ENCODE measurements around the gene CROCC2.

The CROCC2 gene

DNA sequence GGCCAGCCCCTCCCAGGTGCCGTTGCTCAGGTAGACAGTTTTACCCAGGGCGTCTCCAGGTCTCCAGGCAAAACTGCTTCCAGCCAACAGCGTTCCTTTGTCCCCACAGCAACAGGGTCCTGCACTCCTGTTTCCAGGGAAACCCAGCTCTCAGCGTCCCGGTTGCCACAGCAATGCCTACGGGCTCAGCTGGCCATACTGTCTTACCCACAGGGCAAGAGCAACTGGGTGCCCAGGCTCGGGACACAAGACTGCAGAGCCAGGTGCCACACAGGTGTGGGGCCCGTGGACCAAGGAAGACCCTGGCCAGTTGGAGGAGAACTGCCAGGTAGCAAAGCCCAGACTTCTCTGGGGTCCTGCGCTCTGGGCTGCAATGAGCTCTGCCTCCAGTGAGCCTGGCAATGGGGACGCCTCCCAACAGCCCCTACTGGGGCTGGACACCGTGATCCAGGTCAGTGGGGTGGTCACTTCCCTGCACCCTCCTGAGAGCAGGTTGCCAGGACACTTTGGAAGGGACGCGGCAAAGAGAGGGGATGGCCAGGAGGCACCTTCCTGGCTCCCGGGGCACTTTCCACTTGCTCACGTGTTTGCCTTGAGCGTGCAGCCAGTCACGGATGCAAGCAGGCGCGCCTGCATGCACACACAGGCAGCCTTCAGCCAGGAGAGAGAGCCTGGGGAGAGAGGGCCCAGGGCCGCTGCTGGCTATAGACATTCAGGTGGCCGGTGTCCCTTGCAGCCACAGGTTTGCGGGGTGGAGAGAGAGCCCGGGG is at the start of gene CROCC2:
TSS of gene CROCC2 (plus strand) at position 196 of the 770 bp plus-strand sequence. CDS start at position 374, 178 bp downstream.
- Histone ChIP-seq H3K27me3 (ENCODE audit: control insufficient read depth, insufficient read depth, low read length) (no peaks in the 10 kb centered on the region), H3K9me3 (ENCODE audit: control insufficient read depth, insufficient read depth, low read length) (no peaks in the 10 kb centered on the region), H3K4me3 (ENCODE audit: low read length) (no peak within 1 kb of the TSS), H3K27ac (ENCODE audit: low read length) (no peak within 1 kb of the TSS), H3K36me3 (ENCODE audit: control insufficient read depth, insufficient read depth, low read length) (no peaks in the 10 kb centered on the region), H3K4me1 (ENCODE audit: control insufficient read depth, insufficient read depth, low read length) (no peaks in the 10 kb centered on the region)
- WGBS (ENCODE audit: insufficient coverage, insufficient read length), result no CpG with 5 or more reads among the region's 23 CpGs
- DNase-seq (ENCODE audit: low read depth, low spot score), result no peak

DNA sequence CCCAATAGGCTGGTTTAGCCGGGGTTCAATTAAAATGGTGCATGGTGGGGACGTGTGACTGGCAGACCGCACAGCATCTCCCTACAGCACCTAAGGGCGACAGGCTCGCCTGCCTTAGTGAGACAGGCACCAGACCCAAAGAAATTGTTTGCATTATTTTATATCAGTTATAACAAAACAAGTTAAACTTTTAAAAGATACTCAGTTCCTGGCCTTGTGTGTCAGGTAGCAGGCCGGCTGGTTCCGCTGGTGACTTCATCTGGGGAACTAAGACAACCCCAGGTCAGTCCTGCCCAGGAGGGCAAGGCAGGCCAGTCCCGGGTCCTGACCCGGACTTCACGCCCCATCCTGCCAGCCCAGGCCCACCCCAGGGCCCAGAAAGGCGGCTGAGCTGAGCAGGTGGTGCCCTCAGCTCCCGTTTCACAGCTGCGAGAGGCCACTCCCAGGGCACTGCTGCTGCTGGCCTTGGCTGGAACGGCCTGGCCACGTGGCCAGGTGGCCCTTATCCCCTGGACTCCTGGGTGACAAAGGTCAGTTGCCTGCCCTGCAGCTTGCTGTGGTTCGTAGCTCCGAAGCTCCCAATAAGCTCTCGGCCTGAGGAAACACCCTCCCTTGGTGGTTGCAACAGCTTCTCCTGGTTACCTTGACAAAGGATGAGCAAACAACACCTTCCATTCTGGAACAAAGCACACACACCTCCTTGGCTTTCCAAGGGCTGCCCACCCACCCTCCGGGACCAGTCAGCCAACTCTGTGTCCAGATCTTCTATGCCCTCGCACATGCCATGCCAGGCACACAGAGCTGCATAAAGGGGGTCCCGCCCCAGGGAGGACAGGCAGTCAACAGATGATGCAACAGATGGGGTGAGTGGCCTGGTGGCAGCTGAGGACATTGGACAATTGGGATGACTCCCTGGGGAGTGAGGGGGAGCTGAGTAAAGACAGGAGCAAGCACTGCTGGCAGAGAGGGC is 48.8 kb upstream of the CROCC2 start:
- Histone ChIP-seq H3K4me1 (ENCODE audit: control insufficient read depth, insufficient read depth, low read length) (no peaks in the 10 kb centered on the region), H3K27ac (ENCODE audit: low read length) (no peak overlapping the region), H3K27me3 (ENCODE audit: control insufficient read depth, insufficient read depth, low read length) (no peaks in the 10 kb centered on the region), H3K9me3 (ENCODE audit: control insufficient read depth, insufficient read depth, low read length) (no peaks in the 10 kb centered on the region), H3K36me3 (ENCODE audit: control insufficient read depth, insufficient read depth, low read length) (no peaks in the 10 kb centered on the region), H3K4me3 (ENCODE audit: low read length) (no peak overlapping the region)
- no CpG with 5 or more reads among the region's 21 CpGs for WGBS (ENCODE audit: insufficient coverage, insufficient read length)
- DNase-seq (ENCODE audit: low read depth, low spot score), result no peak

DNA sequence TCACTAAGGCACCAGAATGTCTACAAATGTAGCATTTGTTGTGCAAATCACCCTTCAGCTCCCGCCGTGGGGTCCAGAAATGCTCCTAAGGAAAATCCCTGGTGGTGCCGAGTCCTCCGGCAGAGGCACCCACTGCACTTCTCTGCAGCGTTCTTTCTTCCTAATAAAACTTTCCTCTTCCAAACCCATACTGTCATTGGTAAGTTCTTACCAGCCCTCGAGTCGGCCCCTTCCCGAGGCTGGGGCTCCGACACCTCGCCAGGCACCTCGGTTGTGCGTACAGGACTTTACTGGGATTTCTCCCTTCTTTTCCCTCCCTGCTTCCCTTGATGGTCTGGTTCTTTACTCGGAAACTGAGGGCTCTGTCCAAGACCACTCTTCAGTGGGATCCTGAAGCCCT is 47.8 kb upstream of the CROCC2 start:
- H3K36me3 ChIP-seq (ENCODE audit: control insufficient read depth, insufficient read depth, low read length), result no peaks in the 10 kb centered on the region
- no peak overlapping the region for H3K27ac ChIP-seq (ENCODE audit: low read length)
- no peak for DNase-seq (ENCODE audit: low read depth, low spot score)
- H3K4me3 ChIP-seq (ENCODE audit: low read length), result no peak overlapping the region
- H3K27me3 ChIP-seq (ENCODE audit: control insufficient read depth, insufficient read depth, low read length), result no peaks in the 10 kb centered on the region
- no CpG with 5 or more reads among the region's 13 CpGs for WGBS (ENCODE audit: insufficient coverage, insufficient read length)
- H3K9me3 ChIP-seq (ENCODE audit: control insufficient read depth, insufficient read depth, low read length), result no peaks in the 10 kb centered on the region
- H3K4me1 ChIP-seq (ENCODE audit: control insufficient read depth, insufficient read depth, low read length), result no peaks in the 10 kb centered on the region

DNA sequence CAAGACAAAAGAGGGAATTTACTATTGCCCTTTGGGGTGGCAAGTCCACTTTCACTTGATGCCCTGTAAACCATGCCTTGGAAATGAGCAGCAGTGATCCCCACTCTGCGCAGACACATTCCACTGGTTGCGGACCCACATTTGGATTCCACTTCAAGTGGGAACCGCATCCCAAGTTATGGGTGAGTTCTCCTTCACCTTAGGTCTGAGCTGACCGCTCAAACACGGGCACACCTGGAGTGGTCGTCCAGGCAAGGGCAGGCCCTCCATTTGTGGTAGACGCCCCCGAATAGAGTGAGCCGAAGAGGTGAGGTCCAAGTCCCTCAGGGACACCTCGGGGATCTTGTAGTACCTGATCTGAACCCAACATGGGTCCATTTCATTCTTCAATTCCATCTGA is 47.3 kb upstream of the CROCC2 start:
- WGBS (ENCODE audit: insufficient coverage, insufficient read length), result no CpG with 5 or more reads among the region's 10 CpGs
- no peaks in the 10 kb centered on the region for H3K9me3 ChIP-seq (ENCODE audit: control insufficient read depth, insufficient read depth, low read length)
- no peaks in the 10 kb centered on the region for H3K4me1 ChIP-seq (ENCODE audit: control insufficient read depth, insufficient read depth, low read length)
- no peak overlapping the region for H3K4me3 ChIP-seq (ENCODE audit: low read length)
- DNase-seq (ENCODE audit: low read depth, low spot score), result no peak
- H3K27me3 ChIP-seq (ENCODE audit: control insufficient read depth, insufficient read depth, low read length), result no peaks in the 10 kb centered on the region
- no peak overlapping the region for H3K27ac ChIP-seq (ENCODE audit: low read length)
- no peaks in the 10 kb centered on the region for H3K36me3 ChIP-seq (ENCODE audit: control insufficient read depth, insufficient read depth, low read length)

DNA sequence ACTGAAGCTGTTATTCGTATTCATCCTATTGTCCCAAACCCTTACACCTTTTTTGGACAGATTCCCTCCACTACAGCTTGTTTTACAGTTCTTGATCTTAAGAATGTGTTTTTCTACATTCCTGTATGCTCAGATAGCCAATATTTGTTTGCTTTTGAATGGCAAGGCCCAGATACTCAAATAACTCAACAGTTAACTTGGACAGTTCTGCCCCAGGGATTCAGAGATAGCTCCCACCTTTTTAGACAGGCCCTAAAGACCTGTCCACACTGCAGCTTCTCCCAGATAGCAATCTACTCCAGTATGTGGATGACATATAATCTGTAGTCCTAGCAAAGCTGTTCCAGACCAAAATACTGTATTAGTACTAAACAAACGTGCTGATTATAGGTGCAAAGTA is 44.6 kb upstream of the CROCC2 start:
- DNase-seq (ENCODE audit: low read depth, low spot score), result no peak
- WGBS (ENCODE audit: insufficient coverage, insufficient read length), result no CpG with 5 or more reads among the region's 2 CpGs
- Histone ChIP-seq H3K4me1 (ENCODE audit: control insufficient read depth, insufficient read depth, low read length) (no peaks in the 10 kb centered on the region), H3K9me3 (ENCODE audit: control insufficient read depth, insufficient read depth, low read length) (no peaks in the 10 kb centered on the region), H3K27ac (ENCODE audit: low read length) (no peak overlapping the region), H3K4me3 (ENCODE audit: low read length) (no peak overlapping the region), H3K27me3 (ENCODE audit: control insufficient read depth, insufficient read depth, low read length) (no peaks in the 10 kb centered on the region), H3K36me3 (ENCODE audit: control insufficient read depth, insufficient read depth, low read length) (no peaks in the 10 kb centered on the region)

DNA sequence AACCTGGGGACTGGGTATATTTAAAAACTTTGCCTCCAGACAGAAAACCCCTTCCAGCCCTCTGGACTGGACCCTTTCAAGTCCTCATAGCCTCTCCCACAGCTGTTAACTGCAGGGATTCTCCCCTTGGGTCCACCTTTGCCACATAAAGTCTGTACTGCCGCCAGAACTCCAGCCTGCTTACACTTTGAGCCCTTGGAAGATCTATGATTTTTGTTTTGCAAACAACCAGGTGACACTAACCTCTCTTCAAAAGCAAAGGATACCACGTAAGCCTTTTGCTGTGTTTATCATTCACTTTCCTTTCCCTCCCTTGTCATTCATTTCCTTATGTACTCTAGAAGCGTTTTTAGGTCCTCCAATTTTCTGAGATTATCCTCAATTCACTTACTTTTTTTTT is 41.7 kb upstream of the CROCC2 start:
- no peak for DNase-seq (ENCODE audit: low read depth, low spot score)
- Histone ChIP-seq H3K4me3 (ENCODE audit: low read length) (no peak overlapping the region), H3K27me3 (ENCODE audit: control insufficient read depth, insufficient read depth, low read length) (no peaks in the 10 kb centered on the region), H3K9me3 (ENCODE audit: control insufficient read depth, insufficient read depth, low read length) (no peaks in the 10 kb centered on the region), H3K27ac (ENCODE audit: low read length) (no peak overlapping the region), H3K4me1 (ENCODE audit: control insufficient read depth, insufficient read depth, low read length) (no peaks in the 10 kb centered on the region), H3K36me3 (ENCODE audit: control insufficient read depth, insufficient read depth, low read length) (no peaks in the 10 kb centered on the region)
- WGBS (ENCODE audit: insufficient coverage, insufficient read length), result no CpG with 5 or more reads among the region's 3 CpGs

DNA sequence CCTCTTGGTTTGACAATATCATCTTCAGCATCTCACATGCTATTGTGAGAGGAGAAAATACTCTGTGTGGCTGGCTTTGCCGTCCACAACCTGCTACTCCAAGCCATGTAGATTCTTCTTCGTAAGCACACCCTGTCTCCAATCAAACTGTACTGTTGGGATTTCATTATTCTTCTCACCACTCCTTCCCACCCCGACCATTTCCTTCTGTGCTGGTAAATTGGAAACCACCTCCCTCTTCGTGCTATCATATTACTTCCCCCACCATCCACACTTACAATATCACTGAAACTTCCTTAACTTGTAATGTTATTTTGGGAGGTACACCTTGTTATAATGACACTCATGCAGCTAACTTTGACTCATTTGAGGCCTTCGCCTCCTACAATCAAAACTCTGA is 40.7 kb upstream of the CROCC2 start:
- H3K4me1 ChIP-seq (ENCODE audit: control insufficient read depth, insufficient read depth, low read length), result no peaks in the 10 kb centered on the region; the same call in 1 of the 2 replicates
- no peaks in the 10 kb centered on the region for H3K36me3 ChIP-seq (ENCODE audit: control insufficient read depth, insufficient read depth, low read length)
- no CpG with 5 or more reads among the region's 5 CpGs for WGBS (ENCODE audit: insufficient coverage, insufficient read length)
- no peak overlapping the region for H3K27ac ChIP-seq (ENCODE audit: low read length)
- no peak for DNase-seq (ENCODE audit: low read depth, low spot score)
- no peaks in the 10 kb centered on the region for H3K27me3 ChIP-seq (ENCODE audit: control insufficient read depth, insufficient read depth, low read length)
- H3K4me3 ChIP-seq (ENCODE audit: low read length), result no peak overlapping the region
- no peaks in the 10 kb centered on the region for H3K9me3 ChIP-seq (ENCODE audit: control insufficient read depth, insufficient read depth, low read length)

DNA sequence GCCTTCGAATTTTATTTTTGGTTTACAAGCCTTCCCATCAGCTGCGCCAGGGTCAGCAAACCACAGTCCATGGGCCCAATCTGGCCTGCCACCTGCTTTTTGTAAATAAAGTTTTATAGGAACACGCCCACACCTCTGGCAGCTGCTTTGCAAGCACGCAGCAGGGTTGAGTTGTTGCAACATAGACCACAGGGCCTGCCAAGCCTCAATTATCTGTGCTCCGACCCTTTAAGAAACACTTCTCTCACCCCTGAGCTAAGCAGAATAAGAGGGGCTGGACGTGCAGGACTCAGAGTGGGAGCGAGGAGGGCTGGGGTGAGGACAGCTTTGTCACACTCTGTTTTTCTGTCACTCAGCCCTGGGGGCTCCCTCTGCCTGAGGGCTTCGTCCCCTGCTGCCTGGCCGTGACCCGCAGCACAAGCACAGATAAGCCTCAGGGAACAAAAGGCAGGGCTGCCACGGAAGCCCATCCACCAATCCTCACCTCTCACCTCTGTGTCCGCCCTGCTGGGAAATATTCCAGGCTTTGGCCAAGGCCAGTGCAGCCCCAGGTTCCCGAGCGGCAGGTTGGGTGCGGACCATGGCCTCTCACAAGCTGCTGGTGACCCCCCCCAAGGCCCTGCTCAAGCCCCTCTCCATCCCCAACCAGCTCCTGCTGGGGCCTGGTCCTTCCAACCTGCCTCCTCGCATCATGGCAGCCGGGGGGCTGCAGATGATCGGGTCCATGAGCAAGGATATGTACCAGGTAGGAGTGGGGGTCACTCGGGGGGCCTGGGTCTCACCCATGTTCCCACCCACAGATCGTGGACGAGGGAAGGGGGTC is 37.6 kb upstream of the CROCC2 start, which contains the start of gene AGXT:
TSS of gene AGXT (plus strand) at position 539 of the 823 bp plus-strand sequence. CDS start at position 581, 42 bp downstream.
- H3K27ac ChIP-seq (ENCODE audit: low read length), result no peak within 1 kb of the TSS
- H3K4me3 ChIP-seq (ENCODE audit: low read length), result no peak within 1 kb of the TSS
- WGBS (ENCODE audit: insufficient coverage, insufficient read length), result no CpG with 5 or more reads among the region's 21 CpGs
- no peaks in the 10 kb centered on the region for H3K27me3 ChIP-seq (ENCODE audit: control insufficient read depth, insufficient read depth, low read length)
- H3K36me3 ChIP-seq (ENCODE audit: control insufficient read depth, insufficient read depth, low read length), result no peaks in the 10 kb centered on the region
- H3K9me3 ChIP-seq (ENCODE audit: control insufficient read depth, insufficient read depth, low read length), result no peaks in the 10 kb centered on the region
- DNase-seq (ENCODE audit: low read depth, low spot score), result no peak
- H3K4me1 ChIP-seq (ENCODE audit: control insufficient read depth, insufficient read depth, low read length), result no peaks in the 10 kb centered on the region; the same call in 1 of the 2 replicates

DNA sequence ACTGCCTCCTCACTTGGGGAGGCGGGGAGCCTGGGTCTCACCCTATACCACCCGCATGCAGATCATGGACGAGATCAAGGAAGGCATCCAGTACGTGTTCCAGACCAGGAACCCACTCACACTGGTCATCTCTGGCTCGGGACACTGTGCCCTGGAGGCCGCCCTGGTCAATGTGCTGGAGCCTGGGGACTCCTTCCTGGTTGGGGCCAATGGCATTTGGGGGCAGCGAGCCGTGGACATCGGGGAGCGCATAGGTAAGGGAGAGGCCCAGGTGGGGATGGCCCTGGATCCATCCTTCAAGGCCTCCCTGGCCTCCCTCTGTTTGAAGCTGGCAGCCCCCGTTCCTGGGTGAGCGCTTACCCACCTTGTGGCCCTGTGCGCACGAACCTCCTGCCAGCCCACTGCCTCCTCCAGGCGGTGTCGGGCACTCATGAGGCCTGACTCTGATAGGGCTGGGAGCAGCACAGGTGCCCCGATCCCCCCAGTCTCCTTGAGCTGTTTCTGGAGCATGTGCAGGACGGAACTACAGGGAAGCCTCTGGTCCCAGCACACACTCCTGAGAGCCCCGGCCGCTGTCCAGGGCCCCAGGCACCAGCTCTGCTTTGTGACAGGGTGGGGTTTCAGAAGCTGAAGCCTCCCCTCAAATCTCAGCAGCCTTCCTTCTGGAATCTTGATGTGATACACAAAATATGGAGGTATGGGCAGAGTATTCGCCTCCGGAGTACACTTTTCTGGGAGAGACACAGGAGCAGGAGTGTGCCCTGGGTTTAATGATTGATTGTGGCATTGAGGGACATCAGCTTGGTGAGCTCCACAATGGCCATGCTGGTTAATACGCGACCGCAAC is 36.8 kb upstream of the CROCC2 start:
- no peak for DNase-seq (ENCODE audit: low read depth, low spot score)
- no peak overlapping the region for H3K4me3 ChIP-seq (ENCODE audit: low read length)
- no CpG with 5 or more reads among the region's 25 CpGs for WGBS (ENCODE audit: insufficient coverage, insufficient read length)
- H3K36me3 ChIP-seq (ENCODE audit: control insufficient read depth, insufficient read depth, low read length), result no peaks in the 10 kb centered on the region
- no peaks in the 10 kb centered on the region for H3K9me3 ChIP-seq (ENCODE audit: control insufficient read depth, insufficient read depth, low read length)
- no peaks in the 10 kb centered on the region for H3K27me3 ChIP-seq (ENCODE audit: control insufficient read depth, insufficient read depth, low read length)
- no peaks in the 10 kb centered on the region; the same call in 1 of the 2 replicates for H3K4me1 ChIP-seq (ENCODE audit: control insufficient read depth, insufficient read depth, low read length)
- H3K27ac ChIP-seq (ENCODE audit: low read length), result no peak overlapping the region
